HCT116 (cell line): Measurements from ENCODE around the gene CDK11A. TPM values are rescaled to one million over a fixed set of nuclear protein-coding genes. Genes with fewer than 3 reads are reported as not detected.

Experiments
- ATAC-seq: fragments of 200-7000 bp; cut with Tn5 transposase; 2 replicates; pipeline ENCODE4 v1.9.1; 2020; ENCODE audit warnings: mild to moderate bottlenecking, moderate library complexity
- BruUV-seq: library from RNA; stranded (reverse); fragments of 400-500 nt; replicated peaks from 2 replicates; lab custom pipeline; 2021; lab: Mats Ljungman, UMichigan
- CTCF ChIA-PET: fragments of 300-600 bp; sonication (Branson Sonifier 250); formaldehyde crosslinking; loops from one replicate; lab custom pipeline; 2021; ENCODE audit warnings: antibody characterized with exemption; lab: Charles Lee
- POLR2A ChIA-PET: fragments of 300-600, 350-600 bp; sonication (Branson Sonifier 250); formaldehyde crosslinking; loops from one replicate; lab custom pipeline; 2021; ENCODE audit warnings: antibody characterized with exemption; lab: Charles Lee
- RAD21 ChIA-PET, 2 experiments: fragments of 300-600 bp; sonication (Branson Sonifier 250); formaldehyde crosslinking; loops; one replicate each; lab custom pipeline; 2023; ENCODE audit warnings: low total read pairs in 2 of 2; ENCODE audit not compliant: uncharacterized antibody in 2 of 2, unreplicated experiment in 2 of 2, low non-redundant PET in 1 of 2; lab: Charles Lee
- DNase-seq: peaks from one replicate; pipeline ENCODE4 v3.0.0-alpha.2; 2010; ENCODE audit warnings: low read depth, low spot score
- H2AFZ ChIP-seq: fragments of 200-600 bp; shearing (Covaris generic), sonication (generic); 2 replicates; pipeline ENCODE4 v1.6.1; 2017; ENCODE audit warnings: low read depth, mixed run types, mixed read lengths, antibody characterized with exemption, low read length; ENCODE audit not compliant: poor library complexity, severe bottlenecking
- H3K27ac ChIP-seq: 2 replicates; pipeline ENCODE4 v1.5.1; 2012; ENCODE audit warnings: low read depth, low read length
- H3K27me3 ChIP-seq: fragments of 200-600 bp; sonication (generic); 2 replicates; pipeline ENCODE4 v1.6.1; 2016; ENCODE audit warnings: mixed run types, low read length, mixed read lengths; ENCODE audit not compliant: insufficient read depth
- H3K36me3 ChIP-seq, 2 experiments: fragments of 200-500 bp in 1 of 2; fragments of 200-600 bp in 1 of 2; sonication (Bioruptor generic) in 1 of 2; sonication (generic) in 1 of 2; 2 replicates each; pipeline versions ENCODE4 v1.5.1 to v1.6.1; 2014 to 2016; ENCODE audit warnings: low read length in 2 of 2, inconsistent platforms in 1 of 2, mixed read lengths in 1 of 2, mixed run types in 1 of 2; ENCODE audit not compliant: insufficient read depth in 2 of 2, control insufficient read depth in 1 of 2
- H3K4me1 ChIP-seq, 2 experiments: fragments of 200-600 bp in 1 of 2; sonication (generic) in 1 of 2; 2 replicates each; pipeline versions ENCODE4 v1.5.1 to v1.6.1; 2012 to 2017; ENCODE audit warnings: low read length in 2 of 2, inconsistent platforms in 1 of 2, mild to moderate bottlenecking in 1 of 2, mixed read lengths in 1 of 2, mixed run types in 1 of 2, moderate library complexity in 1 of 2; ENCODE audit not compliant: insufficient read depth in 2 of 2, control insufficient read depth in 1 of 2
- H3K4me2 ChIP-seq: fragments of 200-600 bp; sonication (generic); 2 replicates; pipeline ENCODE4 v1.6.1; 2017; ENCODE audit warnings: mixed run types, low read length, mixed read lengths
- H3K4me3 ChIP-seq, 2 experiments: fragments of 200-600 bp in 1 of 2; sonication (generic) in 1 of 2; replicated peaks in 1 of 2; 2 replicates each; pipeline ENCODE4 v1.5.1; 2011 to 2016; ENCODE audit warnings: low read length in 2 of 2, control low read depth in 1 of 2, low read depth in 1 of 2, mild to moderate bottlenecking in 1 of 2, mixed read lengths in 1 of 2, mixed run types in 1 of 2
- H3K79me2 ChIP-seq: fragments of 200-600 bp; sonication (generic); 2 replicates; pipeline ENCODE4 v1.6.1; 2017; ENCODE audit warnings: mild to moderate bottlenecking, mixed run types, low read length, moderate library complexity, mixed read lengths; ENCODE audit not compliant: insufficient read depth
- H3K9ac ChIP-seq: fragments of 200-600 bp; sonication (generic); 2 replicates; pipeline ENCODE4 v1.6.1; 2016; ENCODE audit warnings: low read length, mixed read lengths
- H3K9me2 ChIP-seq: fragments of 200-600 bp; sonication (generic), shearing (Covaris generic); 2 replicates; pipeline ENCODE4 v1.6.1; 2017; ENCODE audit warnings: mixed run types, mild to moderate bottlenecking, moderate library complexity; ENCODE audit not compliant: insufficient read depth
- H3K9me3 ChIP-seq, 2 experiments: fragments of 200-500 bp in 1 of 2; fragments of 200-600 bp in 1 of 2; sonication (Bioruptor generic) in 1 of 2; sonication (generic) in 1 of 2; 2 replicates each; pipeline ENCODE4 v1.6.1; 2014 to 2017; ENCODE audit warnings: low read length in 2 of 2, mixed read lengths in 2 of 2, inconsistent platforms in 1 of 2, low read depth in 1 of 2, mild to moderate bottlenecking in 1 of 2, mixed run types in 1 of 2, moderate library complexity in 1 of 2; ENCODE audit not compliant: control insufficient read depth in 1 of 2, insufficient read depth in 1 of 2
- H4K20me1 ChIP-seq: fragments of 200-600 bp; sonication (generic), shearing (Covaris generic); 2 replicates; pipeline ENCODE4 v1.6.1; 2017; ENCODE audit warnings: mixed run types, mild to moderate bottlenecking, moderate library complexity; ENCODE audit not compliant: insufficient read depth
- CEBPB ChIP-seq: IDR thresholded peaks from 2 replicates; pipeline ENCODE4 v1.6.1; 2012; ENCODE audit warnings: low read depth
- EGR1 ChIP-seq: IDR thresholded peaks from 2 replicates; pipeline ENCODE4 v1.6.1; 2012; ENCODE audit warnings: low read depth
- POLR2AphosphoS5 ChIP-seq: IDR thresholded peaks from 2 replicates; pipeline ENCODE4 v1.6.1; 2011; ENCODE audit warnings: mild to moderate bottlenecking, low read depth, low read length, moderate library complexity
- SIN3A ChIP-seq: IDR thresholded peaks from 2 replicates; pipeline ENCODE4 v1.6.1; 2012; ENCODE audit warnings: low read depth
- SP1 ChIP-seq: IDR thresholded peaks from 2 replicates; pipeline ENCODE4 v1.6.1; 2012; ENCODE audit warnings: low read depth
- YY1 ChIP-seq: IDR thresholded peaks from 2 replicates; pipeline ENCODE4 v1.6.1; 2011; ENCODE audit warnings: low read length, low read depth, moderate library complexity, mild to moderate bottlenecking; ENCODE audit not compliant: insufficient replicate concordance; ENCODE audit errors: extremely low read depth
- intact Hi-C: fragments of 100-400 bp; cut with micrococcal nuclease; formaldehyde crosslinking; loops from 2 replicates; pipeline ENCODE4 v1.10.0; 2022
- total RNA-seq: library from RNA; stranded (reverse); gene quantifications from one replicate; pipeline ENCODE4 v1.2.1, GENCODE V29; 2021; ENCODE audit not compliant: unreplicated experiment
- TF ChIP-seq, protein P1 (sequence below): IDR thresholded peaks from 2 replicates; pipeline ENCODE4 v1.6.1; 2012
- TF ChIP-seq, protein P2 (sequence below): IDR thresholded peaks from 2 replicates; pipeline ENCODE4 v1.6.1; 2012

The CDK11A gene
- total RNA-seq, 1 experiment from 2014 or later = 61.0 TPM

DNA sequence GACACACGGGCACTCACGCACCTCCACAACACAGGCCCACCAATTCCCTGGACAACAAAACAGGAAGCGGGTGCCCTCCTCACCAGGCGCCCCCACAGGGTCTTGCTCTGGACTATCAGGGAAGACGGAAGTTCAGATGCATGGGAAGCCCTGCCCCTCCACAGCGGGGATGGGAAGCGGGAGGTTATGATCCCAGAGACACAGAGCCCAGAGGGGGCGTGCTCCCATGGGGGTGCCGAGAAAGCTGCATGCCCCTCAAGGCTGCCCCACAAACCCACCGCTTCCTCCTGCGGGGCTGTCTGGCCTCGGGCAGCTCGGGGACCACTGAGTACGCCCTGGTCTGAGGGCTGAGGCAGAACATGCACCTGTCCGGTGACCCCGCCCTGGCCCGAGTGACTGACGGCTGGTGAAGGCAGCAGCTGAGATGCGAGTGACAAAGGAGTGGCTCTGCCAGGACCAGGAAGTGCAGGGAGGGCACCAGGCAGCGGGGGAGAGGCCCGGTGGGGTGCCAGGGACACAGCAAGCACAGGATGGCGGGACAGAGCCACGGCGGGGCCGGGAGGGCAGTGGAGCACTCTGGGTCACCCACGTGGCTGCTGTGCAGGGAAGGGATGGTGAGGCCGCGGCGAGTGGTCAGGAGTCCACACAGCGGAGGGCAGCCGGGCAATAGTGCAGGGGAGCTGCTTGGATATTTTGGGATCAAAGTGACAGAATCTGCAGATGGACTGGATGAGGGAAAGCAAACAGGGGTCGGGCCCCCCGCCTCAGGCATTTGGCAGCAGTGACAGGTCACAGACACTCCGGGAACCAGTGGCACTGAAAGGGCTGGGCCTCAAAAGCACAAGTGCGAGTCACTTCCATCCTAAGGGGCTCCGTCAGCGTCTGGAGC, 35.5 kb upstream of the CDK11A start (continued):
- no peak for TF ChIP-seq YY1
- TF ChIP-seq, protein P1, sequence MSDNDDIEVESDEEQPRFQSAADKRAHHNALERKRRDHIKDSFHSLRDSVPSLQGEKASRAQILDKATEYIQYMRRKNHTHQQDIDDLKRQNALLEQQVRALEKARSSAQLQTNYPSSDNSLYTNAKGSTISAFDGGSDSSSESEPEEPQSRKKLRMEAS = no peak
- TF ChIP-seq, all 23 proteins: peak for 0

DNA sequence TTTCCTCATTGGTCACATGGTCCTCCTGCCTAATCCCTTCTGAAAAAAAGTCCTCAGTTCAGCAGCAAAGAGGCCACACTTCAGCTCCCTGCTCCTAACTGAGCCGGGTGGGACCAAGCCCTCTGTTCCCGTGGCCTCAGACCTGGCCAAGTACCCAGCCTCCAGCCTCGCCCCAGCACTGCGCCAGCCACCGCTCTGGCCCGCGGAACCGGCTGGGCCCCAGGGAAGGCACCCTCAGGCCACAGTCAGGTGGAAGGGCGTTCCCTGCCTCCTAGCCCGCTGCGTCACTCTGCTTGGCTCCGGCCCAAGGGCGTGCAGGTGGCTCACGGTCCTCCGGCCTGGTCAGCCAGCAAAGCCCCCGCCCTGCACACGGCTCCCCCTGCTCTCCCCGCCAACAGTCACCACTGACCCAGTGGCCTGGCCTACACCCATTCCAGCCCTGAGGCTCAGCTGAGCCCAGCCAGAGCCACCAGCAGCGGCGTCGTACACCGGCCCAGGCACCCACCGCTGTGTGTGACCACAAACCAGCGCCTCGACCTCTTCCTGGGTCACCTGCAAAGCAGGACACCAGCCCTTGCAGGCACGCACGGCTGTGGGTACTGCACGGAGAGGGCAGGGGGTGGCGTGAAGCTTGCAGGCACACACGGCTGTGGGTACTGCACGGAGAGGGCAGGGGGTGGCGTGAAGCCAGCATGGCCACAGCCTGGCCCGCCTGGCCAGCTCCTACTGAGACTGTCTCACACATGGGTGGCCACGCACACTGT, 34.7 kb upstream of the CDK11A start:
- no TSS peak for BruUV-seq
- Histone ChIP-seq H3K9me3 (no peaks in the 10 kb centered on the region), H2AFZ (no peak overlapping the region), H3K27me3 (no peaks in the 10 kb centered on the region), H3K4me2 (peak overlapping the region; percentile 80), H3K79me2 (peaks cover 66% of the 10 kb centered on the region), H3K4me1 (peaks cover 18 to 28% of the 10 kb centered on the region in 2 experiments), H3K4me3 (peak overlapping the region; percentile 24 to 43), H4K20me1 (no peaks in the 10 kb centered on the region), H3K27ac (peak overlapping the region; percentile 91), H3K36me3 (peaks cover 11 to 54% of the 10 kb centered on the region in 2 experiments; a peak in 3 of 4 replicates), H3K9me2 (no peaks in the 10 kb centered on the region), H3K9ac (peak overlapping the region; percentile 70)
- intact Hi-C loops = no loop called here
- ChIA-PET CTCF (no interaction called here), POLR2A (no interaction called here), RAD21 (no interaction called here)
- peak; percentile 64 for DNase-seq
- peak; percentile 88 for ATAC-seq
- TF ChIP-seq, protein P2, sequence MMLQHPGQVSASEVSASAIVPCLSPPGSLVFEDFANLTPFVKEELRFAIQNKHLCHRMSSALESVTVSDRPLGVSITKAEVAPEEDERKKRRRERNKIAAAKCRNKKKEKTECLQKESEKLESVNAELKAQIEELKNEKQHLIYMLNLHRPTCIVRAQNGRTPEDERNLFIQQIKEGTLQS = no peak
- no peak for TF ChIP-seq EGR1
- TF ChIP-seq, protein P1 = peak; percentile 85
- no peak for TF ChIP-seq CEBPB
- 0 out of 2 replicates have a peak, but pooled peaks have one; percentile 51 for TF ChIP-seq SIN3A
- TF ChIP-seq SP1 = peak; percentile 90
- TF ChIP-seq POLR2AphosphoS5 = peak; percentile 72
